GM18498 (cell line): ENCODE results near the gene MGLL.
"Not testable (repeated sequence)": the region's sequence is repeated elsewhere in the genome, so short reads cannot be mapped to it uniquely, and the experiment has no call there.

ENCODE experiments used
- ATAC-seq: cut with Tn5 transposase; IDR thresholded peaks from one replicate; pipeline ENCODE4 v1.9.1; 2021; ENCODE audit warnings: mild to moderate bottlenecking, moderate library complexity; ENCODE audit not compliant: unreplicated experiment

The MGLL gene

DNA sequence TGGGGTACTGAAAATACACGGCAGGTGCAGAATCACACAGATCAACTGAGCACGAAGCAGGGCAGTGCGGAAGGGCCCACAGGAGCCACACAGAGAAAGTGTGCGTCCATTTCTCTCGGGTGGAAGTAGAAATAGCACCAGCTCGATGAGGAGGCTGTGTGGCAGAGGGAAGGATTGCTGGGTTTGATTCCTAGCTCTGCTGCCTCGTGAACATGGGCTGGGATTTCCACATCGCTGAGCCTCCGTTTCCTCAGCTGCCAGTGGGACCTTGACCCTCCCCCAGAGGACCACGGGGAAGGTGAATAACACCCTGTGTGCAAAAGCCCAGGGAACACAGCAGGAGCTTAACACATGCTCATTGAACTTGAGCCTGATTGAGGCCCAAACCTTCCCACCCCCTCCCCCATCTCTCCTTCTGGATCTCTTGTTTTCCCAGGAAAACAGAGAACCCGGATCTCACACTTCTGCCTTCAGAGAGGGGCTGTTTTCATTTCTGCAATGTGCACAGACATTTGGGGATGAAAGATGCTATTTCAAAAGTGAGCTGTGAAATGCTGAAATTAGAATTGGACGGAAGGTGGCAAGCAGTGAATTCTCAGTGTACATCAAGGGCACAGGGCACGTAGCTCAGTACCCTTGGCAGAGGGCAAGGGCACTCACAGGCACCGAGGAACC lies 111.2 kb downstream of the MGLL start:
- no peak for ATAC-seq

GRCh38 chr3:127710155-127710941 lies 112.0 kb downstream of the MGLL start:
- ATAC-seq, result no peak

DNA sequence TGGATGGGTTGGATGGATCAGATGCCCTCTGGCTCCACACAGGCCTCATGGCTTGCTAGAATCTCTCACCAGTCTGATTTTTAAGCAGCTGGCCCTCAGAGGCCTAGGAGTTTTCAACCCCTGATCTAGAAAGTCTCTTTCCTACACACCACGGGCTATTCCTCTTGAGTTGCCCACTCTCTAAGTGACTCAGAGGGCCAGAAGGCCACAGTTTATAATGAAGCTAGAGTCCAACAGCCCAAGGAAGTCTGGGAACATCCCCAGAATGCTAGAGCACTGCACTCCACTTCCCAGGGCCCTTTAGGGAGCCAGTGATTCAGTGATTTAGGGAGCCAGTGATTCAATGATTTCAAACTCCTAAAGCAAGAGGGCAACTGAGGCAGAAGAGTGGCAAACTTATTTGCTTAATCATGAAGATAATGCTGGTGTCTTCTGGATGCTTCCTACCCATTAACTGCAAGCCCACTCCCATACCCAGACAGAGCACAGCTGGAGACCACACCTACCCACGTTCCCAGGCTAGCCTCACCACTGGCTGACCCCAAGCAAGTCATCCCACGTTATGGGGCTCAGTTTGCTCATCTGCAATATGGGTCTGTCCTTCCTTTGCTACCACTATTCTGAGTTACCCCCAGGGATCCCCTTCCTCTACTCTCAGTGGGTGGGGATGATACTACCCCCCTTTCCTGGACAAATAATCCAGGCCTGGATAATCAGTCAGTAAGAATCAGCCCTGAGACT lies 112.8 kb downstream of the MGLL start:
- no peak for ATAC-seq

DNA sequence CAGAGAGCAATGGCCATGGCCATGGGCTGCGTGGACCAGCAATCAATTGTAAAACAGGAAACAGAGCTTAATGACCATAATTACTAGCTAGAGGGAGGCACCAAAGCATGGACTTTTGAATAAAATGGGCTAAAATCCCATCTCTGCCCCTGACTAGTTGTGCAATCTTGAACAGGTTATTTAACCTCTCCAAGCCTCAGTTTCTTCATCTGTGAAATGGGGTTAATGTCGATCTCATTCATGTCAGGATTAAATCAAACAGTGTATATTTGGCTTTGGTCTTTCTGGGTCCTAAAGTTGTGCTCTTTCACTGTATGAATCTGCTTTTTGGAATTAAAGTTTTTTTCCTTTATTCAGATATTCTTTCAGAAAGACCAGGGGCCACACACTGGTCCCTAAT lies 113.5 kb downstream of the MGLL start:
- no peak for ATAC-seq

DNA sequence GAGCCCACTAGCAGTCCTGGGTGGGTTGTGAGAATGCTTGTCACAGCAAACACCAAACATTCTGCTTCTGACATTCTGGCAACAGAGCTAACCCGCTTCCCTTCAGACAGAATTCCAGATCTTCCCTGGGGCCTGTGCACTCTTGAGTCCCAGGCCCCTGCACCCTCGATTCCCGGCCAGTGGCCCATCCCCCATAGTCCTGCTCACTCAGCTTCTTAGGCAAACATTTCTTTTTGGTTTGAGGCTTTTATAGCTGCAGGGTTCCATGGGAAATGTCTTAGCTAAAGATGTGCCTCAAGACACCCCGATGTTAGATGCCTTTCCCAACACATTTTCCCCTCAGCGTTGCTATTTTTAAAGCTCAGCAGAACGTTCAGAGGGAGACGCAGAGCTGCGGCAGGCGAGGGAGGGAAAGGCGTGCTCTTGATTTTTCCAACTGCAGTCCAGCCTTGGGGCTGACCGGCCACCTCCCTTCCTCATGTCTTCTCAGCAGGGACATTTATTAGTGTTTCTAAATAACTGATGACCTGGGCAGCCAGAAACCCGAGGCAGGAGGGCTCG lies 114.4 kb downstream of the MGLL start:
- no peak for ATAC-seq

DNA sequence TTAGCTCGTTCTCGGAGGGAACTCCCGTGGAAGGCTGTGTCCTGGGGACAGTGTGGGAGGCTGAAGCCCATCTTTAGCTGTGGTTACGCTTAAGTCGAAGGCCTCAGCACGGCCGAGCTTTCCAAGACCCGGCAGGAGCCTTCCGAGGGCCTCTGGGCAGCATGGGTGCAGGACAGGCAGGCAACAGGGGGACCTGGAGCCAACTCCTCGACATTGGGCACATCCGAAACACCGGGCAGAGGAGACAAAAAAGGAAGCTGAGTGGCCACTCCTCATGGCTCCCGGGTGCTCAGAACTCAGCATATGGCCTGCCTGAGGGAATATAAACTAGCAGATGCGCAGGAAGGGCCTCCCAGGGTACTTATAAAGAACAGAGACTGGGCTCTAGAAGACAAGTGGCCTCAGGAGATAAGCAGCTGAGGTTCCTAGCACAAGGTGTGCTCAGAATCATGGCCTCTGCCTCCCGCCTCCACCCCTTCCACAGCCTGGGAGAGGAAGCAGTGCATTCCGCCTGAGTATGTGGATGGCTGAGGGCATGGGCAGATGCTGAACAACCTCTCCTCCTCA lies 115.4 kb downstream of the MGLL start:
- no peak for ATAC-seq

GRCh38 chr3:127706312-127706711 lies 116.0 kb downstream of the MGLL start:
- ATAC-seq, result no peak

GRCh38 chr3:127704840-127705239 lies 117.5 kb downstream of the MGLL start:
- not testable (repeated sequence) for ATAC-seq

DNA sequence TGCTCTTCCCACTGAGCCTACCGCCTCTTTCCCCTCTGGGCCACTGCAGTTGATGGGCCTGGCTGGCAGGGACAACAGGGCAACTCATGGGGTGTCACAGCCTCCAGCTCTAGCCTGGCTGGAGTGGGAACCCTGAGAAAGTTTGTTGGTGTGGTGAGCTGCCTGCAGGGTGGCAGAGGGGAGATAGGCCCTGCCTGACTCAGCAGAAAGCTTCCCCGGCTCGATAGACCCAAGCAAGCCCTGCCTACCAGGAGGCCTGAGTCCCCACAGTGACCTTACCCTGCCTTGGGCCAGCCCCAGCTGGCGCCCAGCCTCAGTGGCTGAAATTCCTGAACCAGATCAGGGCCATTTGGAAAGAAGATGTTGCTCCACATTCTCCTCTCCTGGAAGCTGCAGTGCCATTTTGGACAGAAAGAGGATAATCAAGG lies 120.2 kb downstream of the MGLL start:
- ATAC-seq, result no peak

GRCh38 chr3:127701280-127701911 lies 120.9 kb downstream of the MGLL start:
- no peak for ATAC-seq

DNA sequence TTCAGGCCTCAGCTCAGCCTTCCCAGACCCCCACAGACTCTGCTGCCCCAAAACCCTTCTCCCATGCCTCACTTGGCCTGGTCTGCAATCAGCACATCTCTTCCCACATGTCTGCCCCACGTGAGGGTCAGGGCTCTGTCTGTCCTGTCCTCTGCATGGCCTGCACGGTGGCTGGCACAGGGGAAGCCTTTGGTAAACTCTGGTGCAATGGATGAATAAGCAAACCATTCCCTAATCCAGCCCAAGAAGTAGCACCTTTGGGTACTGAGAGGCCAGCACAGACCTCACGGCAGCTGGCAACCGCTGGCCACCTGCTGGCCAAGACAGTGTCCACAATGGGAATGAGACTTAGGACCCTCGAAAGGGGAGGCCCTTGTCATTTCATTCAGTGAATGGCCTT lies 121.9 kb downstream of the MGLL start:
- no peak for ATAC-seq

DNA sequence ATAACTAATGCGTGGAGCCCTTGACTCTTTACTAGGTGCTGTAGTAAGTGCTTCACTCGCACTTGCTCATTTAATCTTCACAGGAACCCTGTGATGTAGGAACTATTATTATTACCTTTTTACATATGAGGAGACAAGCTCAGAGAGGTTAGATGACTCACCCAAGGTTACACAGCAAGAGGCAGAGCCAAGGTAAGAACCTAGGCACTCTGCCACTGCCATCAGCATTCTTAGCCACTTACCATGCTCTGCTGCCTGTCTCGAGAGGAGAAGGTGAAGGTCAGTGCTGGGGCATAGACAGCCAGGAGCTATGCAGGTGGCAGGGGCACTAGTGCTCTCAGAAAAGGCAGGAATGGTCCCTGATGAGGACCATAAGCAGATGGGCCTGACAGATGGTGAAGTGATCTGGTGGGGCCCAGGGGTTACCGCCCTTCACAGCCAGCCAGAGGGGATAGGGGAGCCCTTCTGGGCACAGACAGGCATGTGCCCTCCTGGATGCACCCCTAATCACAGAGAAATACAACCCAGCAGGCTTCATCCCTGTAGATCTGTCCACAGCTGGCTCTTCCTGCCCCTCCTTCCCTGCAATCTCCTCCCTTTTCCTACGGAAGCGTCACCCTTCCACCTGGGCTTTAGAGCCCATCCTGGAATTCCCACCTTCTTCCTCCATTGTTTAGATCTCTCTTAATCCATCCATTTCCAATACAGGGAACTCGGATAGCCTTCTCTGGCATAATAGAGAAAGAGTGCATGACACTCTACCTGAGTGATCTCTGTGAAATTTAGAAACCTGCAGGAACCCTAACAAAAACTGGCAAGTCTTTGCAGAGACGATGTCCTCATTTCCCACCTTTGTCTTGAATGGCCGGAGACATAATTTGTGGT lies 122.7 kb downstream of the MGLL start:
- no peak for ATAC-seq

DNA sequence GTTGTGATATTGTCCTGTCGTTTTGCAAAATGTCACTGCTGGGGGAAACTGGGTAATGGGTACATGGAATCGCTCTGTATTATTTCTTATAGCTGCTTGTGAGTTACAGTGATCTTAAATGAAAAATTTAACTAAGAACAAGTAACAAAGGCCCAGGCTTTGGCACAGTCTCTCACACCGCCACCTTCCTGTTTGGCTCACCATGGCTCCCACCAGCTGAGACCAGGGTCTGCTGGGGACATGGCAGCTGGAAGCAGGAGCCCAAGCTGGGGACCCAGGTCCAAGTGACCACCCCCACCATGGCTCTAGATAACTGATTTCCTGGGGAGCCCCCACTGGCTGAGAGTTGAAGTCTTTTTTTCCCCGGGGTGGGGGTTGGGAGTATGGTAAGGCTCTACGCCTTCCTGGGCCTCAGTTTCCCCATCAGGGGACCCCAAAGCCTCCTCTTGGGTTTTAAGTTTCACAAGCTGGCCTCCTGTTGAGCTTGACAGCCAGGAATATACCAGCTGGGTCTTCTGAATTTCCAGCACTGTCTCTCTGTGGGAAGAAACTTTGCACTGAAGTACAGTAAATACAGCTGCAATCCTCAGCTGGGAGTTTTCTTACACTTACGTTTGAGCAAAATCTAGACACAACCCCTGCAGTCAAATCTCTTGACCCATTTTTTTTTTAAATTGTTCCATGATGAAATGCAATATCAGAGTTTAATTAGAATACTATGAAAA lies 123.5 kb downstream of the MGLL start:
- no peak for ATAC-seq

DNA sequence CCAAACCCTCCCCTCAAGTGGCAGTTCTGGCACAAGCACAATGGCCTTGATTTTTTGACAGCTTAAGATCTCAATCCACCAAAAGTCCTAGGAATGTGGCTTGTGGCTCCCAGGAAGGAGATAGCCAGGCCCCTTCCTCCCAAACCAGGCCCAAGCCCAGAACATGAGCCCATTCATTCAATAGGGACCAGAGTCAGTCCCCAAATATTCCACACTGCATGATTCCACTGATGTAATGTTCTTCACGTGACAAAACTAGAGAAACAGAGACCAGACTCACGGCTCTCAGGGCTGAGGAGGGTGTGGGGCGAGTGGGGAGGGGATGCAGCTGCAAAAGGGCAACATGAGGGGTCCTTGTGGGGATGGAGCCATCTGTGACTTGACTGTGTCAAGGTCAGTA lies 124.0 kb downstream of the MGLL start:
- ATAC-seq, result no peak

- ATAC-seq, result no peak
Observed at GRCh38 chr3:127697551-127698240, 124.6 kb downstream of the MGLL start.

DNA sequence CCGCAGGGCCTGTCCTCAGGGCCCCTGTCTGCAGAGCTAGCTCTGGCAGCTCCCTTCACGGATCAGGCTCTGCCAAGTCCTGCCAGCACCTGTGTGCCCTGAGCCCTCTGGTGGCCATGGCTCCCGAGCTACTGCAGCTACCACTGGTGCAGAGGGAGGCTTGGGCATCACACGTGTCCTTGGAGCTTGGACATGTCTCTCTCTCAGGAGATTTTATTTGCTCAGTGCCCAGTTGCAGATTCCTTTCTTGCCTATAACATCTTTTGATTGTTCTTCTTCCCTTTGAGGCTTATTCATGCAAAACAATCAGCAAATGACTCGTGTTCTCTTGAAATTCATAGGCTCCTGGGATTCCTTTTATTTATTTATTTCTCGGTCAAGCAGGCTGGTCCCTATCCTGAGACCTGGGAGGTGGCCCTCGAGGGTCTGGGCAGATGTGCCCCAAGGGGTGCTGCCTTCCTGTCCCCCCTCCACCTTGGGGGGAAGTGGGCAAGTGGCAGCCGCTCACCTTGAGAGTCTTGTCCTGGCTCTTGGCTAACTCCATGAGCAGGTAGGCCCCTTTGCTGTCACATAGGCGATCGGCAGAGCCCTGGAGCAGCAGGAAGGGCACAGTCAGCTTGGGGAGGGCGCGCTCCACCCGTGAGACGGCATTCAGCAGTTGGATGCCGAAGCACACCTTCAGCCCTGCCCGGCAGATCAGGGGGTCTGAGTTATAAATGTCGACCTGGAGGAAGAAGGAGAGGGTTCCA lies 127.7 kb downstream of the MGLL start:
- ATAC-seq, result no peak

GRCh38 chr3:127693336-127693843 lies 128.9 kb downstream of the MGLL start:
- ATAC-seq, result no peak
